Vagina (tissue), 2 donors: ENCODE results near the gene GRM7.

ENCODE experiments used
- CTCF ChIP-seq, 3 experiments: fragments of 450-650 bp in 2 of 3; fragments of 200-600 bp in 1 of 3; sonication (generic) in 1 of 3; IDR thresholded peaks; one replicate each; pipeline ENCODE4 v1.5.1; 2017 to 2019; ENCODE audit warnings: antibody characterized with exemption in 3 of 3, mild to moderate bottlenecking in 2 of 3, moderate library complexity in 2 of 3
- POLR2A ChIP-seq, 2 donors: fragments of 450-650 bp; IDR thresholded peaks; one replicate each; pipeline ENCODE4 v1.6.1; 2017; ENCODE audit warnings: antibody characterized with exemption in 2 of 2, mild to moderate bottlenecking in 2 of 2, moderate library complexity in 2 of 2

- TF ChIP-seq CTCF (IDR thresholded peaks at IDR 0.05): no peak
- no peak for TF ChIP-seq POLR2A (IDR thresholded peaks at IDR 0.05)
These were observed 348.2 kb downstream of the GRM7 start for GRCh38 chr3:7209098-7209497.
